Astrocyte (in vitro differentiated cells and primary cell): Measurements from ENCODE around the gene ZC3H12D. TPM values are rescaled to one million over a fixed set of nuclear protein-coding genes. Genes with fewer than 3 reads are reported as not detected.

ENCODE experiments used
- DNase-seq: peaks from one replicate; pipeline ENCODE4 v3.0.0-alpha.2; 2010; ENCODE audit warnings: low read depth
- FAIRE-seq: peaks from 2 replicates; lab custom pipeline; 2011; peaks lifted over from hg19 to GRCh38; lab: Jason Lieb, UNC
- H2AFZ ChIP-seq: 2 replicates; pipeline ENCODE4 v1.6.0; 2012; ENCODE audit warnings: low read depth, low read length, inconsistent platforms
- H3K27ac ChIP-seq: 2 replicates; pipeline ENCODE4 v1.5.1; 2011; ENCODE audit warnings: low read depth, low read length, inconsistent platforms
- H3K27me3 ChIP-seq: 2 replicates; pipeline ENCODE4 v1.6.0; 2011; ENCODE audit warnings: low read length, inconsistent platforms; ENCODE audit not compliant: insufficient read depth
- H3K36me3 ChIP-seq: 2 replicates; pipeline ENCODE4 v1.5.1; 2011; ENCODE audit warnings: low read length, inconsistent platforms; ENCODE audit not compliant: insufficient read depth
- H3K4me1 ChIP-seq: 2 replicates; pipeline ENCODE4 v1.5.1; 2011; ENCODE audit warnings: low read length, inconsistent platforms; ENCODE audit not compliant: insufficient read depth
- H3K4me2 ChIP-seq: 2 replicates; pipeline ENCODE4 v1.6.0; 2012; ENCODE audit warnings: low read length, inconsistent platforms
- H3K4me3 ChIP-seq: 2 replicates; pipeline ENCODE4 v1.5.1; 2011; ENCODE audit warnings: low read depth, mild to moderate bottlenecking, low read length, inconsistent platforms; ENCODE audit not compliant: insufficient read depth
- H3K79me2 ChIP-seq: 2 replicates; pipeline ENCODE4 v1.6.0; 2012; ENCODE audit warnings: mild to moderate bottlenecking, low read length, inconsistent platforms; ENCODE audit not compliant: insufficient read depth
- H3K9ac ChIP-seq: 2 replicates; pipeline ENCODE4 v1.6.0; 2012; ENCODE audit warnings: mild to moderate bottlenecking, low read length, inconsistent platforms
- H3K9me3 ChIP-seq: 2 replicates; pipeline ENCODE4 v1.5.1; 2012; ENCODE audit warnings: low read depth, mild to moderate bottlenecking, low read length, inconsistent platforms; ENCODE audit not compliant: insufficient read depth
- H4K20me1 ChIP-seq: 2 replicates; pipeline ENCODE4 v1.6.0; 2012; ENCODE audit warnings: low read length, inconsistent platforms; ENCODE audit not compliant: insufficient read depth
- H3K27ac Mint-ChIP-seq: one replicate; pipeline ENCODE4 v1.8.0; 2021; ENCODE audit warnings: mild to moderate bottlenecking, mixed read lengths; ENCODE audit not compliant: unreplicated experiment
- H3K27me3 Mint-ChIP-seq: one replicate; pipeline ENCODE4 v1.8.0; 2021; ENCODE audit warnings: low read depth, mixed read lengths; ENCODE audit not compliant: unreplicated experiment
- H3K36me3 Mint-ChIP-seq: one replicate; pipeline ENCODE4 v1.8.0; 2021; ENCODE audit warnings: low read depth, mixed read lengths; ENCODE audit not compliant: unreplicated experiment
- H3K4me1 Mint-ChIP-seq: one replicate; pipeline ENCODE4 v1.8.0; 2021; ENCODE audit warnings: low read depth, mixed read lengths; ENCODE audit not compliant: unreplicated experiment
- H3K4me3 Mint-ChIP-seq: one replicate; pipeline ENCODE4 v1.8.0; 2021; ENCODE audit warnings: mild to moderate bottlenecking, moderate library complexity, mixed read lengths; ENCODE audit not compliant: unreplicated experiment
- H3K9me3 Mint-ChIP-seq: one replicate; pipeline ENCODE4 v1.8.0; 2021; ENCODE audit warnings: mild to moderate bottlenecking, mixed read lengths; ENCODE audit not compliant: unreplicated experiment
- CTCF ChIP-seq: IDR thresholded peaks from 2 replicates; pipeline ENCODE4 v1.5.1; 2011; ENCODE audit warnings: low read depth, mild to moderate bottlenecking, inconsistent platforms, low read length, moderate library complexity; ENCODE audit not compliant: insufficient read depth
- EZH2 ChIP-seq: IDR thresholded peaks from 2 replicates; pipeline ENCODE4 v1.6.1; 2012; ENCODE audit warnings: mild to moderate bottlenecking, low read length, inconsistent platforms; ENCODE audit not compliant: insufficient read depth
- total RNA-seq: library from RNA; stranded (reverse); gene quantifications from 2 replicates; pipeline ENCODE4 v1.2.1, GENCODE V29; 2021

Gene ZC3H12D
- total RNA-seq, 1 donor from 2014 or later, result 0.05 TPM

GRCh38 chr6:149501201-149501600 is 16.4 kb upstream of the ZC3H12D start:
- Histone ChIP-seq H3K4me2 (no peak overlapping the region), H2AFZ (no peak overlapping the region), H3K9ac (no peak overlapping the region), H3K4me3 (no peak overlapping the region), H3K36me3 (peaks cover 6% of the 10 kb centered on the region), H3K27me3 (no peaks in the 10 kb centered on the region), H3K27ac (no peak overlapping the region), H4K20me1 (no peaks in the 10 kb centered on the region), H3K79me2 (no peaks in the 10 kb centered on the region), H3K9me3 (no peaks in the 10 kb centered on the region), H3K4me1 (peaks cover 12% of the 10 kb centered on the region)
- Mint-ChIP-seq H3K27ac (no peak overlapping the region), H3K36me3 (peaks cover 5% of the 10 kb centered on the region), H3K27me3 (no peaks in the 10 kb centered on the region), H3K4me3 (no peak overlapping the region), H3K9me3 (no peaks in the 10 kb centered on the region), H3K4me1 (peaks cover 4% of the 10 kb centered on the region)
- FAIRE-seq, result no peak
- no peak for DNase-seq
- no peak for TF ChIP-seq EZH2

GRCh38 chr6:149500096-149500495 is 15.3 kb upstream of the ZC3H12D start:
- H3K9me3 ChIP-seq, result no peaks in the 10 kb centered on the region
- Mint-ChIP-seq H3K27me3 (no peaks in the 10 kb centered on the region), H3K9me3 (no peaks in the 10 kb centered on the region), H3K4me3 (no peak overlapping the region), H3K4me1 (peaks cover 4% of the 10 kb centered on the region), H3K27ac (no peak overlapping the region), H3K36me3 (peaks cover 5% of the 10 kb centered on the region)
- no peak overlapping the region for H3K27ac ChIP-seq
- TF ChIP-seq CTCF (no peak), EZH2 (no peak)
- H3K79me2 ChIP-seq, result no peaks in the 10 kb centered on the region
- H4K20me1 ChIP-seq, result no peaks in the 10 kb centered on the region
- no peaks in the 10 kb centered on the region for H3K27me3 ChIP-seq
- no peaks in the 10 kb centered on the region for H3K36me3 ChIP-seq
- peaks cover 12% of the 10 kb centered on the region for H3K4me1 ChIP-seq
- FAIRE-seq (no peak), DNase-seq (no peak)
- no peak overlapping the region for H3K9ac ChIP-seq
- no peak overlapping the region for H3K4me3 ChIP-seq
- H3K4me2 ChIP-seq, result no peak overlapping the region
- no peak overlapping the region for H2AFZ ChIP-seq

- peak; percentile 83 for DNase-seq
- Histone ChIP-seq H3K79me2 (no peaks in the 10 kb centered on the region), H3K4me3 (no peak overlapping the region), H2AFZ (no peak overlapping the region), H3K36me3 (no peaks in the 10 kb centered on the region), H3K4me2 (peak overlapping the region; percentile 39), H4K20me1 (no peaks in the 10 kb centered on the region), H3K27me3 (no peaks in the 10 kb centered on the region), H3K27ac (peak overlapping the region; percentile 9), H3K9ac (no peak overlapping the region), H3K4me1 (peaks cover 12% of the 10 kb centered on the region), H3K9me3 (no peaks in the 10 kb centered on the region)
- Mint-ChIP-seq H3K4me3 (no peak overlapping the region), H3K27me3 (no peaks in the 10 kb centered on the region), H3K36me3 (peaks cover 5% of the 10 kb centered on the region), H3K27ac (no peak overlapping the region), H3K9me3 (no peaks in the 10 kb centered on the region), H3K4me1 (peaks cover 4% of the 10 kb centered on the region)
- TF ChIP-seq CTCF (no peak), EZH2 (no peak)
- peak; percentile 5 for FAIRE-seq
Measured at GRCh38 chr6:149499066-149499465, 14.3 kb upstream of the ZC3H12D start.
